Vagina (tissue), 2 donors: Measurements from ENCODE around the gene DHX15.

Experiments
- POLR2A ChIP-seq, 2 donors: fragments of 450-650 bp; IDR thresholded peaks; one replicate each; pipeline ENCODE4 v1.6.1; 2017; ENCODE audit warnings: antibody characterized with exemption in 2 of 2, mild to moderate bottlenecking in 2 of 2, moderate library complexity in 2 of 2
- TF ChIP-seq, protein P1 (sequence below), 3 experiments: fragments of 450-650 bp in 2 of 3; fragments of 200-600 bp in 1 of 3; sonication (generic) in 1 of 3; IDR thresholded peaks; one replicate each; pipeline ENCODE4 v1.5.1; 2017 to 2019; ENCODE audit warnings: antibody characterized with exemption in 3 of 3, mild to moderate bottlenecking in 2 of 3, moderate library complexity in 2 of 3

DNA sequence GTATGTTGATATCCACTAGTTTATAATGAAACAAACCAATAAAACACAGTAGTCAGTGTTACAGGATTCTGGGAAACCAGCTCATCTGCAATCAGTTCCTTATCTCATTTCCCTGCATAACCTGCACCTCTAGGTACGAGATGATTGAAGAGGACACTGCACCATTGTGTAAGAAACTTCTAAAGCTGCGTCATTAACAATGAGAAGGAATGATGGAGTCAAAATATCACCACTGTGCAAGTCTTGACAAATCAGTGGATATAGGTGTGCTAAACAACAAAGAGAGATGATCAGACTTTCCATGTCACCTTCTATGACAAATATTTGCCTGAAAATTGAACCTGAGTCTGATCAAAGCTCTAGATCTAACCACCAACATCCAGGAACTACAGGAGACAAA is 40.7 kb upstream of the DHX15 start:
- TF ChIP-seq, protein P1, sequence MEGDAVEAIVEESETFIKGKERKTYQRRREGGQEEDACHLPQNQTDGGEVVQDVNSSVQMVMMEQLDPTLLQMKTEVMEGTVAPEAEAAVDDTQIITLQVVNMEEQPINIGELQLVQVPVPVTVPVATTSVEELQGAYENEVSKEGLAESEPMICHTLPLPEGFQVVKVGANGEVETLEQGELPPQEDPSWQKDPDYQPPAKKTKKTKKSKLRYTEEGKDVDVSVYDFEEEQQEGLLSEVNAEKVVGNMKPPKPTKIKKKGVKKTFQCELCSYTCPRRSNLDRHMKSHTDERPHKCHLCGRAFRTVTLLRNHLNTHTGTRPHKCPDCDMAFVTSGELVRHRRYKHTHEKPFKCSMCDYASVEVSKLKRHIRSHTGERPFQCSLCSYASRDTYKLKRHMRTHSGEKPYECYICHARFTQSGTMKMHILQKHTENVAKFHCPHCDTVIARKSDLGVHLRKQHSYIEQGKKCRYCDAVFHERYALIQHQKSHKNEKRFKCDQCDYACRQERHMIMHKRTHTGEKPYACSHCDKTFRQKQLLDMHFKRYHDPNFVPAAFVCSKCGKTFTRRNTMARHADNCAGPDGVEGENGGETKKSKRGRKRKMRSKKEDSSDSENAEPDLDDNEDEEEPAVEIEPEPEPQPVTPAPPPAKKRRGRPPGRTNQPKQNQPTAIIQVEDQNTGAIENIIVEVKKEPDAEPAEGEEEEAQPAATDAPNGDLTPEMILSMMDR (IDR thresholded peaks at IDR 0.05), result no peak
- no peak for TF ChIP-seq POLR2A (IDR thresholded peaks at IDR 0.05)
